B cell (primary cell): ENCODE data around the gene C2orf92. TPM values are rescaled to one million over a fixed set of nuclear protein-coding genes. Genes with fewer than 3 reads are reported as not detected.

Experiments
- ATAC-seq: fragments of 200-7000 bp; cut with Tn5 transposase; one replicate; pipeline ENCODE4 v1.10.0; 2021; ENCODE audit warnings: low read depth, mild to moderate bottlenecking, moderate number of reproducible peaks, moderate library complexity
- CTCF ChIA-PET: fragments of 350-600 bp; sonication (Branson Sonifier 250); formaldehyde crosslinking; loops from one replicate; lab custom pipeline; 2021; ENCODE audit warnings: antibody characterized with exemption, inconsistent platforms; lab: Charles Lee
- POLR2A ChIA-PET: fragments of 350-600 bp; sonication (Branson Sonifier 250); formaldehyde crosslinking; loops from one replicate; lab custom pipeline; 2021; ENCODE audit warnings: antibody characterized with exemption; lab: Charles Lee
- DNase-seq: peaks from one replicate; pipeline ENCODE4 v3.0.0; 2013
- H2AFZ ChIP-seq: 2 replicates; pipeline ENCODE4 v1.6.1; 2012; ENCODE audit warnings: mild to moderate bottlenecking, low read depth, low read length; ENCODE audit not compliant: insufficient read depth, poor library complexity, severe bottlenecking
- H3K27ac ChIP-seq, 2 donors: 1 replicate in 1 of 2; 2 replicates in 1 of 2; pipeline ENCODE4 v1.5.1; 2012 to 2013; ENCODE audit warnings: low read length in 2 of 2, mild to moderate bottlenecking in 2 of 2, moderate library complexity in 1 of 2
- H3K27me3 ChIP-seq, 4 experiments: fragments of 200-600 bp in 1 of 4; sonication (generic) in 1 of 4; replicated peaks in 1 of 4; 1 replicate in 2 of 4; 2 replicates in 2 of 4; pipeline versions ENCODE4 v1.6.1 to v1.7.0; 2013 to 2016; ENCODE audit warnings: low read length in 3 of 4, mild to moderate bottlenecking in 2 of 4, mixed read lengths in 1 of 4, moderate library complexity in 1 of 4; ENCODE audit not compliant: insufficient read depth in 4 of 4, control insufficient read depth in 3 of 4; ENCODE audit errors: control extremely low read depth in 1 of 4
- H3K36me3 ChIP-seq, 2 experiments: replicated peaks in 1 of 2; 1 replicate in 1 of 2; 2 replicates in 1 of 2; pipeline versions ENCODE4 v1.6.1 to v1.7.1; 2013; ENCODE audit warnings: low read length in 1 of 2; ENCODE audit not compliant: insufficient read depth in 2 of 2, control insufficient read depth in 1 of 2; ENCODE audit errors: control extremely low read depth in 1 of 2, extremely low read depth in 1 of 2
- H3K4me1 ChIP-seq, 2 donors: fragments of 200-600 bp in 1 of 2; sonication (generic) in 1 of 2; 1 replicate in 1 of 2; 2 replicates in 1 of 2; pipeline versions ENCODE4 v1.5.1 to v1.6.1; 2013 to 2017; ENCODE audit warnings: low read length in 2 of 2; ENCODE audit not compliant: control insufficient read depth in 2 of 2, insufficient read depth in 2 of 2
- H3K4me2 ChIP-seq: replicated peaks from 2 replicates; pipeline ENCODE3; 2012; ENCODE audit warnings: mild to moderate bottlenecking, low read depth, low read length; ENCODE audit not compliant: poor library complexity, severe bottlenecking
- H3K4me3 ChIP-seq, 5 experiments: fragments of 200-600 bp in 1 of 5; sonication (generic) in 1 of 5; 1 replicate in 3 of 5; 2 replicates in 2 of 5; pipeline versions ENCODE4 v1.5.1 to v1.7.0; 2011 to 2016; ENCODE audit warnings: low read length in 4 of 5, mild to moderate bottlenecking in 4 of 5, low read depth in 2 of 5, control low read depth in 1 of 5, moderate library complexity in 1 of 5; ENCODE audit not compliant: insufficient read depth in 1 of 5; ENCODE audit errors: control extremely low read depth in 1 of 5, extremely low read depth in 1 of 5
- H3K79me2 ChIP-seq: fragments of 200-600 bp; sonication (generic); one replicate; pipeline ENCODE4 v1.6.0; 2016; ENCODE audit warnings: low read length; ENCODE audit not compliant: control insufficient read depth, insufficient read depth
- H3K9ac ChIP-seq: fragments of 200-600 bp; sonication (generic); 2 replicates; pipeline ENCODE4 v1.6.1; 2017; ENCODE audit warnings: mild to moderate bottlenecking, low read length, moderate library complexity
- H3K9me3 ChIP-seq, 3 donors: one replicate each; pipeline versions ENCODE4 v1.6.1 to v1.7.1; 2013; ENCODE audit warnings: low read length in 2 of 3; ENCODE audit not compliant: control insufficient read depth in 2 of 3, insufficient read depth in 1 of 3; ENCODE audit errors: control extremely low read depth in 1 of 3
- H4K20me1 ChIP-seq: 2 replicates; pipeline ENCODE4 v1.6.0; 2012; ENCODE audit warnings: mild to moderate bottlenecking, low read length; ENCODE audit not compliant: insufficient read depth, control insufficient read depth, poor library complexity, severe bottlenecking
- H3K27ac Mint-ChIP-seq: one replicate; pipeline ENCODE4 v1.8.0; 2021; ENCODE audit warnings: mixed read lengths
- H3K27me3 Mint-ChIP-seq: one replicate; pipeline ENCODE4 v1.8.0; 2021; ENCODE audit warnings: mixed read lengths
- H3K4me1 Mint-ChIP-seq: one replicate; pipeline ENCODE4 v1.8.0; 2021; ENCODE audit warnings: mixed read lengths
- H3K4me3 Mint-ChIP-seq: one replicate; pipeline ENCODE4 v1.8.0; 2021; ENCODE audit warnings: mixed read lengths
- H3K9me3 Mint-ChIP-seq: one replicate; pipeline ENCODE4 v1.8.0; 2022; ENCODE audit warnings: mixed read lengths; ENCODE audit not compliant: insufficient read depth
- CTCF ChIP-seq: fragments of 200-600 bp; IDR thresholded peaks from one replicate; pipeline ENCODE4 v1.8.0; 2022; ENCODE audit warnings: antibody characterized with exemption, mild to moderate bottlenecking
- EZH2 ChIP-seq: IDR thresholded peaks from 2 replicates; pipeline ENCODE4 v1.6.1; 2012; ENCODE audit warnings: borderline replicate concordance, low read depth, mild to moderate bottlenecking, moderate library complexity, low read length; ENCODE audit not compliant: insufficient read depth, poor library complexity, severe bottlenecking
- WGBS: methylation state at CpG from one replicate; pipeline ENCODE4 v1.1.5; 2013; ENCODE audit warnings: missing lambda C conversion rate; ENCODE audit not compliant: insufficient coverage; 5-methylcytosine and 5-hydroxymethylcytosine counted together
- intact Hi-C: fragments of 100-400 bp; cut with micrococcal nuclease; formaldehyde crosslinking; loops from one replicate; pipeline ENCODE4 v1.10.0; 2022
- polyA plus RNA-seq: library from polyadenylated mRNA; depleted of rRNA; stranded (reverse); fragments of >200 nt; gene quantifications from 2 replicates; pipeline ENCODE4 v1.2.3, GENCODE V29; 2012
- total RNA-seq, 2 donors: library from RNA; stranded (reverse); fragments of 120-200 nt in 1 of 2; gene quantifications; 1 replicate in 1 of 2; 2 replicates in 1 of 2; pipeline versions ENCODE4 v1.2.3 to v1.2.4, GENCODE V29; 2013 to 2022

The C2orf92 gene
- total and polyA plus RNA-seq, 2 donors (not counting 1 experiment from before 2014, with no cell fraction given) = 15.3 to 18.9 TPM

GRCh38 chr2:97653874-97654273, 15.6 kb upstream of the C2orf92 start:
- Histone ChIP-seq H3K4me2 (no peak overlapping the region), H3K36me3 (peaks cover 0 to 35% of the 10 kb centered on the region in 2 experiments), H3K79me2 (no peaks in the 10 kb centered on the region), H4K20me1 (no peaks in the 10 kb centered on the region), H3K9me3 (no peaks in the 10 kb centered on the region), H3K27ac (no peak overlapping the region), H3K4me3 (no peak overlapping the region), H2AFZ (no peak overlapping the region), H3K9ac (no peak overlapping the region), H3K4me1 (no peaks in the 10 kb centered on the region), H3K27me3 (no peaks in the 10 kb centered on the region)
- Mint-ChIP-seq H3K9me3 (no peaks in the 10 kb centered on the region), H3K27me3 (no peaks in the 10 kb centered on the region), H3K27ac (no peak overlapping the region), H3K4me3 (no peak overlapping the region), H3K4me1 (no peaks in the 10 kb centered on the region)
- DNase-seq (no peak), ATAC-seq (no peak)
- TF ChIP-seq CTCF = no peak
- no peak for TF ChIP-seq EZH2
- CTCF ChIA-PET = no interaction called here
- POLR2A ChIA-PET = interaction anchor here (0.7 kb wide), 1 partner anchor 9 kb away, joined by 3 read pairs; no protein-coding TSS in a partner anchor
- WGBS = no CpG with 5 or more reads among the region's 1 CpG
- intact Hi-C loops = no loop called here

- no peak overlapping the region for H3K4me3 ChIP-seq
- no peak overlapping the region for H3K4me2 ChIP-seq
- ChIA-PET CTCF (no interaction called here), POLR2A (no interaction called here)
- Mint-ChIP-seq H3K4me3 (no peak overlapping the region), H3K27ac (no peak overlapping the region), H3K9me3 (no peaks in the 10 kb centered on the region), H3K4me1 (no peaks in the 10 kb centered on the region), H3K27me3 (no peaks in the 10 kb centered on the region)
- H3K9me3 ChIP-seq = no peaks in the 10 kb centered on the region
- no peaks in the 10 kb centered on the region for H3K4me1 ChIP-seq
- peaks cover 1% of the 10 kb centered on the region for H4K20me1 ChIP-seq
- intact Hi-C loops = no loop called here
- no peak overlapping the region for H3K9ac ChIP-seq
- H2AFZ ChIP-seq = no peak overlapping the region
- no peaks in the 10 kb centered on the region for H3K79me2 ChIP-seq
- H3K27ac ChIP-seq = no peak overlapping the region
- no peak for TF ChIP-seq CTCF
- no peak for TF ChIP-seq EZH2
- 93% methylated on average over 5 of the region's 5 CpGs for WGBS
- DNase-seq = no peak
- ATAC-seq = no peak
- H3K36me3 ChIP-seq = peaks cover 0 to 35% of the 10 kb centered on the region in 2 experiments
- no peaks in the 10 kb centered on the region for H3K27me3 ChIP-seq
Measured at GRCh38 chr2:97654309-97654708, 15.2 kb upstream of the C2orf92 start.
